Nephron (organoid): ENCODE results near the gene DACT2.

ENCODE experiments used
- H3K27ac Mint-ChIP-seq, 3 experiments: 2 replicates each; pipeline ENCODE4 v1.8.0; 2020; ENCODE audit warnings: mixed read lengths in 3 of 3, mild to moderate bottlenecking in 2 of 3, moderate library complexity in 1 of 3
- H3K27me3 Mint-ChIP-seq: 2 replicates; pipeline ENCODE4 v1.8.0; 2021; ENCODE audit warnings: low read depth, mild to moderate bottlenecking, moderate library complexity, mixed read lengths
- H3K36me3 Mint-ChIP-seq: 2 replicates; pipeline ENCODE4 v1.8.0; 2020; ENCODE audit warnings: low read depth, mixed read lengths
- H3K4me1 Mint-ChIP-seq: 2 replicates; pipeline ENCODE4 v1.8.0; 2020; ENCODE audit warnings: mixed read lengths
- H3K4me3 Mint-ChIP-seq, 3 experiments: 2 replicates each; pipeline ENCODE4 v1.8.0; 2020; ENCODE audit warnings: mild to moderate bottlenecking in 3 of 3, mixed read lengths in 3 of 3, moderate library complexity in 2 of 3
- H3K9me3 Mint-ChIP-seq: 2 replicates; pipeline ENCODE4 v1.8.0; 2020; ENCODE audit warnings: mixed read lengths
- CTCF ChIP-seq, 3 experiments: fragments of 200-600 bp; sonication (generic); IDR thresholded peaks; one replicate each; pipeline ENCODE4 v1.5.0; 2021; ENCODE audit warnings: antibody characterized with exemption in 3 of 3; ENCODE audit not compliant: unreplicated experiment in 3 of 3

DACT2 gene

GRCh38 chr6:168365422-168366165 is 46.0 kb upstream of the DACT2 start:
- TF ChIP-seq CTCF (IDR thresholded peaks at IDR 0.05; ENCODE audit: unreplicated experiment in 3 of 3): no peak
- Mint-ChIP-seq H3K27ac (no peak overlapping the region), H3K9me3 (peaks cover 12% of the 10 kb centered on the region), H3K4me1 (peaks cover 31% of the 10 kb centered on the region), H3K4me3 (no peak overlapping the region), H3K27me3 (peaks cover 9% of the 10 kb centered on the region), H3K36me3 (no peaks in the 10 kb centered on the region)

GRCh38 chr6:168364793-168365421 is 45.3 kb upstream of the DACT2 start:
- no peak for TF ChIP-seq CTCF (IDR thresholded peaks at IDR 0.05; ENCODE audit: unreplicated experiment in 3 of 3)
- Mint-ChIP-seq H3K9me3 (peaks cover 14% of the 10 kb centered on the region), H3K4me1 (peaks cover 28% of the 10 kb centered on the region), H3K36me3 (peaks cover 2% of the 10 kb centered on the region), H3K27ac (no peak overlapping the region), H3K27me3 (peaks cover 8% of the 10 kb centered on the region), H3K4me3 (no peak overlapping the region)

- Mint-ChIP-seq H3K4me3 (no peak overlapping the region), H3K4me1 (peaks cover 25% of the 10 kb centered on the region), H3K9me3 (peaks cover 18% of the 10 kb centered on the region), H3K27ac (no peak overlapping the region), H3K27me3 (peaks cover 4% of the 10 kb centered on the region), H3K36me3 (peaks cover 3% of the 10 kb centered on the region)
- no peak for TF ChIP-seq CTCF (IDR thresholded peaks at IDR 0.05; ENCODE audit: unreplicated experiment in 3 of 3)
Measured at GRCh38 chr6:168363811-168364792, 44.5 kb upstream of the DACT2 start.

GRCh38 chr6:168363302-168363701 is 43.7 kb upstream of the DACT2 start:
- no peak for TF ChIP-seq CTCF (IDR thresholded peaks at IDR 0.05; ENCODE audit: unreplicated experiment in 3 of 3)
- H3K36me3 Mint-ChIP-seq: peaks cover 3% of the 10 kb centered on the region
- no peak overlapping the region for H3K4me3 Mint-ChIP-seq
- peaks cover 4% of the 10 kb centered on the region for H3K27me3 Mint-ChIP-seq
- H3K27ac Mint-ChIP-seq: no peak overlapping the region
- peaks cover 17% of the 10 kb centered on the region for H3K4me1 Mint-ChIP-seq
- H3K9me3 Mint-ChIP-seq: peaks cover 21% of the 10 kb centered on the region

- H3K4me1 Mint-ChIP-seq: peaks cover 10% of the 10 kb centered on the region
- peaks cover 21% of the 10 kb centered on the region for H3K9me3 Mint-ChIP-seq
- TF ChIP-seq CTCF (IDR thresholded peaks at IDR 0.05; ENCODE audit: unreplicated experiment in 3 of 3): no peak
- peaks cover 4% of the 10 kb centered on the region for H3K27me3 Mint-ChIP-seq
- H3K36me3 Mint-ChIP-seq: peaks cover 3% of the 10 kb centered on the region
- no peak overlapping the region for H3K27ac Mint-ChIP-seq
- no peak overlapping the region for H3K4me3 Mint-ChIP-seq
Measured at GRCh38 chr6:168362276-168362990, 42.9 kb upstream of the DACT2 start.
